GM12878 (cell line): ENCODE results near the gene NASP. TPM values are rescaled to one million over a fixed set of nuclear protein-coding genes. Genes with fewer than 3 reads are reported as not detected.
A peak's percentile ranks its signal among the peaks of the same experiment; 100 is the strongest.

Source experiments
- ATAC-seq: fragments of 200-7000 bp; cut with Tn5 transposase; 3 replicates; pipeline ENCODE4 v1.9.1; 2020; ENCODE audit warnings: mild to moderate bottlenecking, moderate library complexity
- BruUV-seq: library from RNA; stranded (reverse); fragments of 400-500 nt; replicated peaks from 2 replicates; lab custom pipeline; 2021; lab: Mats Ljungman, UMichigan
- CTCF ChIA-PET: fragments of 300-600 bp; sonication (Branson Sonifier 250); formaldehyde crosslinking; extraction: SDS; loops from one replicate; lab custom pipeline; 2021; ENCODE audit warnings: inconsistent platforms; lab: Yijun Ruan, JAX
- POLR2A ChIA-PET: fragments of 350-600 bp; formaldehyde crosslinking; extraction: SDS; loops from one replicate; lab custom pipeline; 2021; ENCODE audit warnings: inconsistent platforms; lab: Charles Lee
- RAD21 ChIA-PET: fragments of 300-600 bp; sonication (Branson Sonifier 250); formaldehyde crosslinking; loops from one replicate; lab custom pipeline; 2023; ENCODE audit warnings: antibody characterized with exemption; ENCODE audit not compliant: unreplicated experiment; lab: Charles Lee
- SMC1A ChIA-PET: fragments of 300-600 bp; sonication (Branson Sonifier 250); formaldehyde crosslinking; loops from one replicate; lab custom pipeline; 2023; ENCODE audit not compliant: unreplicated experiment, uncharacterized antibody; lab: Charles Lee
- DNase-seq: peaks from one replicate; pipeline ENCODE4 v3.0.0-alpha.2; 2011; ENCODE audit warnings: low read depth, low spot score
- FAIRE-seq: peaks from 3 replicates; lab custom pipeline; 2011; peaks lifted over from hg19 to GRCh38; lab: Jason Lieb, UNC
- H2AFZ ChIP-seq: 2 replicates; pipeline ENCODE4 v1.6.0; 2011; ENCODE audit warnings: low read depth, low read length, control low read depth; ENCODE audit not compliant: control insufficient read depth
- H3K27ac ChIP-seq: 2 replicates; pipeline ENCODE4 v1.5.1; 2011; ENCODE audit warnings: control low read depth; ENCODE audit not compliant: control insufficient read depth, insufficient read depth
- H3K27me3 ChIP-seq, 2 experiments: replicated peaks in 1 of 2; 2 replicates each; pipeline versions ENCODE4 v1.6.0 to v1.6.1; 2011; ENCODE audit warnings: low read length in 1 of 2; ENCODE audit not compliant: control insufficient read depth in 2 of 2, insufficient read depth in 2 of 2
- H3K36me3 ChIP-seq, 2 experiments: 2 replicates each; pipeline ENCODE4 v1.5.1; 2011; ENCODE audit warnings: low read length in 1 of 2; ENCODE audit not compliant: control insufficient read depth in 2 of 2, insufficient read depth in 2 of 2
- H3K4me1 ChIP-seq: 2 replicates; pipeline ENCODE4 v1.6.1; 2011; ENCODE audit warnings: mild to moderate bottlenecking, low read length, moderate library complexity, mixed read lengths; ENCODE audit not compliant: control insufficient read depth, insufficient read depth
- H3K4me2 ChIP-seq: 2 replicates; pipeline ENCODE4 v1.6.0; 2011; ENCODE audit warnings: control low read depth; ENCODE audit not compliant: control insufficient read depth, insufficient read depth
- H3K4me3 ChIP-seq: fragments of 200-600 bp; sonication (generic); 2 replicates; pipeline ENCODE4 v1.5.1; 2016
- H3K79me2 ChIP-seq: 2 replicates; pipeline ENCODE4 v1.6.0; 2011; ENCODE audit warnings: low read length; ENCODE audit not compliant: control insufficient read depth, insufficient read depth
- H3K9ac ChIP-seq: 2 replicates; pipeline ENCODE4 v1.8.0; 2011; ENCODE audit warnings: low read length, control low read depth, mixed read lengths; ENCODE audit not compliant: control insufficient read depth, insufficient read depth
- H3K9me3 ChIP-seq: replicated peaks from 3 replicates; pipeline ENCODE4 v1.5.1; 2011; ENCODE audit warnings: mild to moderate bottlenecking, low read length; ENCODE audit not compliant: control insufficient read depth, insufficient read depth
- H4K20me1 ChIP-seq: 2 replicates; pipeline ENCODE4 v1.6.0; 2011; ENCODE audit not compliant: control insufficient read depth, insufficient read depth
- ATF7 ChIP-seq: fragments of 450-650 bp; IDR thresholded peaks from 2 replicates; pipeline ENCODE4 v1.6.1; 2016; ENCODE audit warnings: low read depth, mild to moderate bottlenecking
- EZH2 ChIP-seq: IDR thresholded peaks from 2 replicates; pipeline ENCODE4 v1.6.1; 2012; ENCODE audit warnings: low read depth, mild to moderate bottlenecking, control low read depth, inconsistent platforms, low read length, borderline replicate concordance; ENCODE audit not compliant: control insufficient read depth
- IRF4 ChIP-seq: IDR thresholded peaks from 2 replicates; pipeline ENCODE4 v1.6.1; 2011; ENCODE audit warnings: low read depth, low read length
- KAT2A ChIP-seq: conservative IDR thresholded peaks from 2 replicates; pipeline ENCODE4 v1.6.1; 2011; ENCODE audit warnings: low read depth, low read length; ENCODE audit not compliant: control insufficient read depth
- NFYA ChIP-seq: IDR thresholded peaks from 2 replicates; pipeline ENCODE4 v1.6.1; 2011; ENCODE audit warnings: low read depth, mild to moderate bottlenecking, low read length, improper control_type of control experiment, borderline replicate concordance
- NR2C1 ChIP-seq: fragments of 450-650 bp; IDR thresholded peaks from 2 replicates; pipeline ENCODE4 v1.6.1; 2017; ENCODE audit warnings: antibody characterized with exemption, mild to moderate bottlenecking, moderate library complexity
- ZZZ3 ChIP-seq: IDR thresholded peaks from 2 replicates; pipeline ENCODE4 v1.6.1; 2011; ENCODE audit warnings: low read depth; ENCODE audit not compliant: control insufficient read depth, insufficient read length
- WGBS: methylation state at CpG from one replicate; pipeline ENCODE4 v1.1.6; 2016; ENCODE audit warnings: low lambda C conversion rate; ENCODE audit not compliant: insufficient replicate concordance, insufficient coverage; ENCODE audit errors: missing lambda C conversion rate; 5-methylcytosine and 5-hydroxymethylcytosine counted together
- in situ Hi-C: fragments of 300-500 bp; cut with MboI; formaldehyde crosslinking; loops from 9 replicates; pipeline ENCODE4 v1.14.3; 2018; ENCODE audit warnings: mixed read lengths
- intact Hi-C: fragments of 100-400 bp; cut with micrococcal nuclease; formaldehyde crosslinking; loops from one replicate; pipeline ENCODE4 v1.14.2; 2022; ENCODE audit not compliant: unreplicated experiment
- polyA plus RNA-seq, 11 experiments: library from polyadenylated mRNA; depleted of rRNA in 4 of 11; unstranded in 6 of 11; stranded (reverse) in 5 of 11; fragments of >200 nt; fragmentation: Nextera tagmentation in 4 of 11; fragmentation: Illumina TruSeq in 1 of 11; extraction: Ambion mirVana in 4 of 11; extraction: Trizol in 1 of 11; gene quantifications; 1 replicate in 1 of 11; 2 replicates in 10 of 11; pipeline versions ENCODE4 v1.2.1 to v1.2.3, GENCODE V29; 2011 to 2016; ENCODE audit warnings: inconsistent platforms in 2 of 11, missing spikeins in 2 of 11, low read depth in 1 of 11
- total RNA-seq, 4 experiments: library from RNA; depleted of rRNA in 3 of 4; stranded (reverse); fragments of >200 nt in 3 of 4; fragmentation: Illumina TruSeq in 1 of 4; extraction: Trizol in 1 of 4; gene quantifications; 2 replicates each; pipeline versions ENCODE4 v1.2.1 to v1.2.3, GENCODE V29; 2013 to 2021

NASP gene
- total and polyA plus RNA-seq, 10 of the 15 experiments (the other 5 are each of a cell fraction or from before 2014, with no cell fraction given) = 111 to 321 (median 205) TPM

DNA sequence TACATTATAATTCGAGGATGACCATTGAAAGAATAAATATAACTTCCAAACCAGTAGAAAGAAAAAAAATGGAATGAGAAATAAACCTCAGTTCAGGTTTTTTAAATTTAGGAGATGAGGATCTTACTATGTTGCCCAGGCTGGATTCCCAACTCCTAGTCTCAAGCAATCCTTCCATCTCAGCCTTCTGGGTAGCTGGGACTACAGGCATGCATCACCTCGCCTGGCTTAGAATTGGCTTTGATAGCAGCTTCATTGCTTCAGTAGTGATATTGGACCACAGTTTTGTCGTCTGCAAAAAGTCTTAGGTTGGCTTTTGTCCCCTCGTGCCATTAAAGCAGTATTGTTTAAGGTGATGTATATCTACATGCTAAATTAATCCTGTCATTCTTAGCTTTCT, 2.9 kb downstream of the NASP start:
- Histone ChIP-seq H3K4me2 (peak overlapping the region; percentile 93), H3K36me3 (peaks cover 3 to 6% of the 10 kb centered on the region in 2 experiments; a peak in 3 of 4 replicates), H2AFZ (no peak overlapping the region), H3K27ac (no peak overlapping the region), H3K9me3 (no peaks in the 10 kb centered on the region), H3K4me3 (peak overlapping the region; percentile 94), H3K27me3 (no peaks in the 10 kb centered on the region), H4K20me1 (peaks cover 4% of the 10 kb centered on the region; the same call in 1 of the 2 replicates), H3K4me1 (peaks cover 12% of the 10 kb centered on the region; the same call in 1 of the 2 replicates), H3K9ac (no peak overlapping the region), H3K79me2 (peaks cover 74% of the 10 kb centered on the region)
- ATAC-seq = no peak
- RAD21 ChIA-PET = interaction anchor here (0.5 to 5.8 kb wide), 4 partner anchors 69 to 94 kb away, joined by 3 to 24 read pairs (median 4); no protein-coding TSS in a partner anchor
- SMC1A ChIA-PET = interaction anchor here (0.6 to 1.8 kb wide), 5 partner anchors 69 to 502 kb away, joined by 3 to 4 read pairs (median 3); no protein-coding TSS in a partner anchor
- no TSS peak for BruUV-seq
- WGBS = 18% methylated on average over 4 of the region's 4 CpGs
- FAIRE-seq = no peak
- no peak for DNase-seq
- in situ Hi-C loops (no loop called here), intact Hi-C loops (loop anchor here (10.0 kb wide), 1 partner anchor 572 kb away; the partner anchor contains the start of genes HECTD3 and UROD)
- CTCF ChIA-PET = interaction anchor here (0.7 to 3.7 kb wide), 8 partner anchors 13 to 148 kb away, joined by 3 to 17 read pairs (median 3); no protein-coding TSS in a partner anchor
- POLR2A ChIA-PET = interaction anchor here (0.7 to 1.0 kb wide), 3 partner anchors 66 to 809 kb away, joined by 3 read pairs; no protein-coding TSS in a partner anchor
- TF ChIP-seq ATF7 (0 out of 2 replicates have a peak, but pooled peaks have one; percentile 4), IRF4 (no peak), ZZZ3 (no peak), EZH2 (no peak), NR2C1 (no peak), NFYA (no peak), KAT2A (no peak)
